ENCODE data around the gene NEURL1. TPM values are rescaled to one million over a fixed set of nuclear protein-coding genes. Genes with fewer than 3 reads are reported as not detected.

The NEURL1 gene
- total RNA-seq, 2 donors from 2014 or later, result 0.37 to 0.38 TPM

- peaks cover 32% of the 10 kb centered on the region for H3K9me3 Mint-ChIP-seq
- no peak overlapping the region for H3K4me3 Mint-ChIP-seq
- no peak for DNase-seq
- no peaks in the 10 kb centered on the region for H3K27me3 ChIP-seq (ENCODE audit: control insufficient read depth, insufficient read depth, low read length, poor library complexity, severe bottlenecking)
- H3K36me3 Mint-ChIP-seq (ENCODE audit: low read depth), result no peaks in the 10 kb centered on the region
- H3K4me1 Mint-ChIP-seq, result no peaks in the 10 kb centered on the region
- no peak overlapping the region for H3K9ac ChIP-seq (ENCODE audit: extremely low read depth, low read length, poor library complexity, severe bottlenecking)
- no peaks in the 10 kb centered on the region for H3K27me3 Mint-ChIP-seq (ENCODE audit: insufficient read depth)
- WGBS, 2 experiments (ENCODE audit: insufficient coverage in 1 of 2, insufficient read length in 1 of 2), result 98% methylated on average over 1 of the region's 1 CpG; no CpG with 5 or more reads in 1 of the 2 experiments
- no peak for TF ChIP-seq CTCF (conservative IDR thresholded peaks at IDR 0.05)
- H3K27ac Mint-ChIP-seq, result no peak overlapping the region
- no peak overlapping the region for H3K27ac ChIP-seq (ENCODE audit: low read depth, low read length)
- peaks cover 47% of the 10 kb centered on the region for H3K9me3 ChIP-seq (ENCODE audit: control insufficient read depth, low read length)
- no peak overlapping the region for H3K4me3 ChIP-seq (ENCODE audit: low read length)
- H3K36me3 ChIP-seq (ENCODE audit: control insufficient read depth, insufficient read depth, low read length), result no peaks in the 10 kb centered on the region
- H3K4me1 ChIP-seq (ENCODE audit: control insufficient read depth, insufficient read depth, low read length), result no peaks in the 10 kb centered on the region
Observed at GRCh38 chr10:103529539-103529938, 36.0 kb downstream of the NEURL1 start.

GRCh38 chr10:103533827-103534226 lies 40.3 kb downstream of the NEURL1 start:
- no peak for DNase-seq
- Histone ChIP-seq H3K9me3 (ENCODE audit: control insufficient read depth, low read length) (peaks cover 38% of the 10 kb centered on the region), H3K4me1 (ENCODE audit: control insufficient read depth, insufficient read depth, low read length) (no peaks in the 10 kb centered on the region), H3K36me3 (ENCODE audit: control insufficient read depth, insufficient read depth, low read length) (no peaks in the 10 kb centered on the region), H3K9ac (ENCODE audit: extremely low read depth, low read length, poor library complexity, severe bottlenecking) (no peak overlapping the region), H3K27ac (ENCODE audit: low read depth, low read length) (no peak overlapping the region), H3K4me3 (ENCODE audit: low read length) (no peak overlapping the region), H3K27me3 (ENCODE audit: control insufficient read depth, insufficient read depth, low read length, poor library complexity, severe bottlenecking) (no peaks in the 10 kb centered on the region)
- WGBS, 2 experiments (ENCODE audit: insufficient coverage in 1 of 2, insufficient read length in 1 of 2), result 90 to 95% methylated on average over 6 to 7 of the region's 7 CpGs
- Mint-ChIP-seq H3K27ac (no peak overlapping the region), H3K4me3 (no peak overlapping the region), H3K9me3 (peaks cover 30% of the 10 kb centered on the region), H3K4me1 (no peaks in the 10 kb centered on the region), H3K27me3 (ENCODE audit: insufficient read depth) (peaks cover 3% of the 10 kb centered on the region), H3K36me3 (ENCODE audit: low read depth) (no peaks in the 10 kb centered on the region)
- no peak for TF ChIP-seq CTCF (conservative IDR thresholded peaks at IDR 0.05)

GRCh38 chr10:103534621-103535498 lies 41.4 kb downstream of the NEURL1 start:
- no peak for TF ChIP-seq CTCF (conservative IDR thresholded peaks at IDR 0.05)
- H3K9ac ChIP-seq (ENCODE audit: extremely low read depth, low read length, poor library complexity, severe bottlenecking), result no peak overlapping the region
- H3K36me3 ChIP-seq (ENCODE audit: control insufficient read depth, insufficient read depth, low read length), result no peaks in the 10 kb centered on the region
- peaks cover 28% of the 10 kb centered on the region for H3K9me3 ChIP-seq (ENCODE audit: control insufficient read depth, low read length)
- Mint-ChIP-seq H3K9me3 (peaks cover 20% of the 10 kb centered on the region), H3K27me3 (ENCODE audit: insufficient read depth) (peaks cover 3% of the 10 kb centered on the region), H3K4me3 (no peak overlapping the region), H3K4me1 (no peaks in the 10 kb centered on the region), H3K36me3 (ENCODE audit: low read depth) (no peaks in the 10 kb centered on the region), H3K27ac (no peak overlapping the region)
- H3K4me3 ChIP-seq (ENCODE audit: low read length), result no peak overlapping the region
- H3K4me1 ChIP-seq (ENCODE audit: control insufficient read depth, insufficient read depth, low read length), result no peaks in the 10 kb centered on the region
- DNase-seq, result peak; percentile 39
- WGBS, 2 experiments (ENCODE audit: insufficient coverage in 1 of 2, insufficient read length in 1 of 2), result 86 to 88% methylated on average over 2 to 3 of the region's 3 CpGs
- H3K27me3 ChIP-seq (ENCODE audit: control insufficient read depth, insufficient read depth, low read length, poor library complexity, severe bottlenecking), result no peaks in the 10 kb centered on the region
- H3K27ac ChIP-seq (ENCODE audit: low read depth, low read length), result no peak overlapping the region

Data from endodermal cell (in vitro differentiated cells).